Measurements from ENCODE around the gene IMPDH1.

- TF ChIP-seq POLR2A (IDR thresholded peaks at IDR 0.05) (no peak), CTCF (IDR thresholded peaks at IDR 0.05) (no peak)
These were observed 1.8 kb downstream of the IMPDH1 start for GRCh38 chr7:128407751-128408708.
